Heart right ventricle (tissue), 16 donors: ENCODE results near the gene GALNS. TPM values are rescaled to one million over a fixed set of nuclear protein-coding genes. Genes with fewer than 3 reads are reported as not detected.

Experiments
- ATAC-seq, 8 donors: fragments of 200-7000 bp; cut with Tn5 transposase; one replicate each; pipeline ENCODE4 v1.9.1; 2020; ENCODE audit warnings: mild to moderate bottlenecking in 8 of 8, moderate library complexity in 8 of 8, moderate number of reproducible peaks in 1 of 8
- DNase-seq, 2 donors: peaks; one replicate each; pipeline ENCODE4 v3.0.0-alpha.2; 2020
- H3K27ac ChIP-seq, 10 donors: fragments of 200-600 bp; sonication (generic) in 2 of 10; one replicate each; pipeline versions ENCODE4 v1.5.0 to v1.8.0; 2020 to 2022; ENCODE audit warnings: mild to moderate bottlenecking in 3 of 10
- H3K27me3 ChIP-seq, 7 donors: fragments of 200-600 bp; one replicate each; pipeline ENCODE4 v1.8.0; 2021 to 2022; ENCODE audit warnings: mild to moderate bottlenecking in 2 of 7
- H3K36me3 ChIP-seq, 9 donors: fragments of 200-600 bp; sonication (generic) in 1 of 9; one replicate each; pipeline versions ENCODE4 v1.5.0 to v1.8.0; 2020 to 2022; ENCODE audit warnings: mild to moderate bottlenecking in 2 of 9
- H3K4me1 ChIP-seq, 9 donors: fragments of 200-600 bp; sonication (generic) in 1 of 9; one replicate each; pipeline versions ENCODE4 v1.5.0 to v1.8.0; 2020 to 2022; ENCODE audit warnings: mild to moderate bottlenecking in 4 of 9
- H3K4me3 ChIP-seq, 10 donors: fragments of 200-600 bp; sonication (generic) in 2 of 10; one replicate each; pipeline versions ENCODE4 v1.5.0 to v1.8.0; 2020 to 2022; ENCODE audit warnings: mild to moderate bottlenecking in 7 of 10, moderate library complexity in 2 of 10
- H3K9me3 ChIP-seq, 11 donors: fragments of 200-600 bp in 10 of 11; sonication (generic) in 2 of 11; one replicate each; pipeline versions ENCODE4 v1.5.0 to v1.8.0; 2013 to 2022; ENCODE audit warnings: mild to moderate bottlenecking in 2 of 11, control low read depth in 1 of 11, moderate library complexity in 1 of 11
- WGBS, 2 donors: extraction: QIAGEN DNeasy Blood & Tissue Kit; methylation state at CpG; one replicate each; pipeline ENCODE4 v1.1.7; 2013; ENCODE audit warnings: inconsistent platforms in 1 of 2; 5-methylcytosine and 5-hydroxymethylcytosine counted together
- intact Hi-C, 10 donors: fragments of 100-400 bp; cut with DNase I; formaldehyde crosslinking; loops; one replicate each; pipeline versions ENCODE4 v1.11.1 to v1.14.2; 2022
- polyA plus RNA-seq, 2 donors: library from polyadenylated mRNA; stranded (reverse); fragments of 200-250 nt; gene quantifications; one replicate each; pipeline ENCODE4 v1.2.3, GENCODE V29; 2013
- total RNA-seq, 10 donors: library from RNA; stranded (reverse); fragmentation: NEBNext Ultra II Directional in 3 of 10; extraction: Animal tissue kit (Norgen Biotek cat#: 25700) in 3 of 10; gene quantifications; one replicate each; pipeline versions ENCODE4 v1.2.1 to v1.2.4, GENCODE V29; 2021 to 2023
- TF ChIP-seq, protein P1 (sequence below), 9 donors: fragments of 200-600 bp; sonication (generic) in 2 of 9; IDR thresholded peaks; one replicate each; pipeline versions ENCODE4 v1.5.0 to v1.8.0; 2021 to 2022; ENCODE audit warnings: antibody characterized with exemption in 9 of 9, mild to moderate bottlenecking in 5 of 9, moderate library complexity in 1 of 9
- donor health status: Arrhythmogenic right ventricular cardiomyopathy.
- donor health status: ischemic (EF 13 %, LVEDD 7.1; RV severe dilation, severe dysfunction).
- donor health status: healthy with polysubstance abuse.
- donor health status: DM: no; HTN: yes; CAD: no.
- donor health status: DM: no; HTN: no; CAD: no.
- donor health status: ischemic (EF 25% LVEDD 6.9; RV normal size, moderate dysfunction).
- donor health status: ischemic (EF 25% LVEDD 5.7; RV mildly dilated, moderate dysfunction).
- donor health status: healthy.
- donor health status: DM: yes; HTN: yes; CAD: no.
- donor health status: Ischemic cardiomyopathy.
- donor health status: ischemic (EF 35%, LVEDD 5.7; RV mildly dilated, moderate dysfunction).
- donor health status: nonischemic (EF 11% LVEDD 7.7; RV severe dilation, severe dysfunction).
- donor health status: DM: yes; HTN: yes; CAD: no.
- donor health status: PGD.
- donor health status: ischemic (EF 29% LVEDD 5.4; RV normal size, mild dysfunction).
- donor health status: nonischemic (EF 23%, LVEDD 6.1; RV moderate dilation, normal function).

GALNS gene
- total and polyA plus RNA-seq, 12 donors = 11.5 to 18.7 (median 13.8) TPM

DNA sequence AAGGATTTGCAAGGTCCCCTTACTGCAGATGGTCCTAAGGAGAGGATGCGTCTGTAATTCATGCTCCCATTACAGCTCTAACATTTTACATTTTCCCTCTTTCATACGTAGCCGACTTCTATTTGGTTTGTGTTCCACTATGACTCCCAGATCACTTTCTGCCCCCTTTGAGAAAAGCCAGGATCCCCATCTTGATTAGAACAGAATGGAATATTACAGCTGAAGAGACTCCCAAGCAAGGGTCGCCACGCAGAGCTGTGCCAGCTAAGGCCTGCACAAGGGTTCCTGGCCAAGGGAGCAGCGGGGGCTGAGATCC is 56.5 kb downstream of the GALNS start:
- Histone ChIP-seq H3K9me3 (no peaks in the 10 kb centered on the region), H3K27ac (no peak overlapping the region), H3K4me3 (no peak overlapping the region), H3K36me3 (no peaks in the 10 kb centered on the region), H3K27me3 (peaks cover 0 to 4% (median 0%) of the 10 kb centered on the region in 7 donors), H3K4me1 (peaks cover 0 to 30% (median 15%) of the 10 kb centered on the region in 9 donors)
- intact Hi-C loops = no loop called here
- TF ChIP-seq, protein P1, sequence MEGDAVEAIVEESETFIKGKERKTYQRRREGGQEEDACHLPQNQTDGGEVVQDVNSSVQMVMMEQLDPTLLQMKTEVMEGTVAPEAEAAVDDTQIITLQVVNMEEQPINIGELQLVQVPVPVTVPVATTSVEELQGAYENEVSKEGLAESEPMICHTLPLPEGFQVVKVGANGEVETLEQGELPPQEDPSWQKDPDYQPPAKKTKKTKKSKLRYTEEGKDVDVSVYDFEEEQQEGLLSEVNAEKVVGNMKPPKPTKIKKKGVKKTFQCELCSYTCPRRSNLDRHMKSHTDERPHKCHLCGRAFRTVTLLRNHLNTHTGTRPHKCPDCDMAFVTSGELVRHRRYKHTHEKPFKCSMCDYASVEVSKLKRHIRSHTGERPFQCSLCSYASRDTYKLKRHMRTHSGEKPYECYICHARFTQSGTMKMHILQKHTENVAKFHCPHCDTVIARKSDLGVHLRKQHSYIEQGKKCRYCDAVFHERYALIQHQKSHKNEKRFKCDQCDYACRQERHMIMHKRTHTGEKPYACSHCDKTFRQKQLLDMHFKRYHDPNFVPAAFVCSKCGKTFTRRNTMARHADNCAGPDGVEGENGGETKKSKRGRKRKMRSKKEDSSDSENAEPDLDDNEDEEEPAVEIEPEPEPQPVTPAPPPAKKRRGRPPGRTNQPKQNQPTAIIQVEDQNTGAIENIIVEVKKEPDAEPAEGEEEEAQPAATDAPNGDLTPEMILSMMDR (IDR thresholded peaks at IDR 0.05) = no peak
- WGBS, 2 donors = 80 to 85% methylated on average over 6 of the region's 6 CpGs
- ATAC-seq (no peak), DNase-seq (no peak)

DNA sequence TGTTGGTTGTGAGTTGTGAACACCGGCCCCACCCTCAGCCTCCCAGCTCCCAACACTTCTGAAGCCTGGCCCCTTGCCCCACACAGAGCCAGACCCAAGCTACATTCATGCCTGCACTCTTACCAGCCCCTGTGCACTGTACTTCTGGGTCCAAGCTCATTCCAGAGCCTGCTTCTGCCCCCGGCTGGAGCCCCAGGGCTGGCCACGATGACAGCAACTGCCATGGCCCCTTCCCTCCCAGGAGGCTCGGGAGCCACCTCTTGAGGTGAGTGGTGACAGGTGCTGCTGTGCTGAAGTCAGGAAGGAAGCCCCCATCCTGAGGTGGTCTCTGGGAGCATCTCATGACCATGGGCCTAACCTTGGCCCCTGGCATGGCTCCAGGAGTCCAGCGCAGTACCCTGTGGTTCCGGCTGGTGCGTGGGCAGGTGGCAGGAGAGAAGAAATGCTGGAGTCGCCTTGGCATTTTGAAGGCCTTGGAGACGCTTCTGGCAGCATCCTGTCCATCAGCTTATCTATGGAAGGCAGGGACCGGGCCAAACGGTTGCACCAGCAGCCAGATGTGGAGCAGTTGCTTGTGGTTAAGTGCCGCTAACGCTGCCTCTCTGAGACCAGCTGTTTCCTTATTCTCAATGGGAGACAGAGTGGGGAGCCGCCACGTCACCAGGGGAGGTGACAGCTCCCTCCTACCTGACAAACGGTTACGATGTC is 57.0 kb downstream of the GALNS start:
- intact Hi-C loops = no loop called here

DNA sequence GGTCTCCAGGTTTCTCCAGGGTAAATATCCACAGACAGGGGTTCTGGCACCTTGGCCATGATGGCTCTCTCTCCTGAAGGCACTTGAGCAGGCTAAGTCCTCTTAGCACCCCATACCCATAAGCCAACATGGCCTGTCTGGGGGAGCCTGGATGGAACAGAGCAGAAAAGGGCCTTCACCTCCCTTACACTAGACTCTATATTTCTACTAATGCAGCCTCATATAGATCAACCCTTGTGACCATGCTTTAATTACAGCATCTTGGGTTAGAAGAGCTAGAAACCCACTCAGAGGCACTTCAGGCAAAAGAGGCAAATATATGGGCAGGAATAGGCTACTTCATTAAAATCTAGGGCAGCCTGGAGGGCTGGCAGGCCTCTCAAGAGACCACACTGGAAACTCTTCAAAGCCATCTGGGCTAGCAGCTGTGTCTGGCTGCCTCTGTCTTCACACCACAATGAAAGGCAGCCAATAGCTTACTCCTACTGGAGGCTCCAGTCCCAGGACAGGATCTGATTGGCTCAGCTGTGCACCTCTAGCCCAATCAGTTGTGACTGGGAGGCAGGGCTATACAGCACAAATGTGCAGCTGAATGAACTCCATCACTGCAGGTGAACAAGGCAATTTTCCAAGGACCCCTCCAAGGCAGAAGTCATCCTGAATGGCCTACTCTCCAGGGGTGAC is 57.8 kb downstream of the GALNS start:
- TF ChIP-seq, protein P1 (IDR thresholded peaks at IDR 0.05) = no peak
- Histone ChIP-seq H3K4me1 (peaks cover 0 to 18% (median 10%) of the 10 kb centered on the region in 9 donors), H3K36me3 (no peaks in the 10 kb centered on the region), H3K4me3 (no peak overlapping the region), H3K9me3 (no peaks in the 10 kb centered on the region), H3K27me3 (peaks cover 0 to 13% (median 2%) of the 10 kb centered on the region in 7 donors), H3K27ac (no peak overlapping the region)
- intact Hi-C loops = no loop called here
- ATAC-seq = no peak
- no peak for DNase-seq

More for the DNA sequence above, 57.0 kb downstream of the GALNS start:
- no peak overlapping the region for H3K27ac ChIP-seq
- DNase-seq (no peak), ATAC-seq (no peak)
- TF ChIP-seq, protein P1 (IDR thresholded peaks at IDR 0.05) = no peak
- H3K36me3 ChIP-seq = no peaks in the 10 kb centered on the region
- 71 to 74% methylated on average over 17 of the region's 17 CpGs for WGBS, 2 donors
- H3K4me1 ChIP-seq = peaks cover 0 to 25% (median 15%) of the 10 kb centered on the region in 9 donors
- H3K27me3 ChIP-seq = peaks cover 0 to 5% (median 0%) of the 10 kb centered on the region in 7 donors
- no peak overlapping the region for H3K4me3 ChIP-seq
- no peaks in the 10 kb centered on the region for H3K9me3 ChIP-seq

DNA sequence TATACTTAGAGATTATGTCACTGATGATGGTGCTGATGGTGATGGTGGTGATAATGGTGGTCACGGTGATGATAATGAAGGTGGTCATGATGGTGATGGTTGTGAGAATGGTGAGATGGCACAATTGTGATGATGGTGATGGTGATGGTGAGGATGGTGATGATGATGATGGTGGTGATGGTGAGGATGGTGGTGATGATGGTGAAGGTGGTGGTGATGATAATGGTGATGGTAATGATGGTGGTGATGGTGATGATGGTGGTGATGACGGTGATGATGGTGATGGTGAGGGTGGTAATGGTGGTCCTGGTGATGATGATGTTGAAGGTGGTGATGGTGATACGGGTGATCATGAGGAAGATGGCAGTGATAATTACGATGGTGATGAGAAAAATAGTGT is 58.7 kb downstream of the GALNS start:
- Histone ChIP-seq H3K27me3 (peaks cover 0 to 22% (median 10%) of the 10 kb centered on the region in 7 donors), H3K4me3 (no peak overlapping the region), H3K27ac (no peak overlapping the region), H3K4me1 (peaks cover 0 to 25% (median 7%) of the 10 kb centered on the region in 9 donors), H3K36me3 (no peaks in the 10 kb centered on the region), H3K9me3 (no peaks in the 10 kb centered on the region)
- no peak for DNase-seq
- TF ChIP-seq, protein P1 (IDR thresholded peaks at IDR 0.05) = no peak
- intact Hi-C loops = no loop called here
- no peak for ATAC-seq
- WGBS, 2 donors = 96 to 98% methylated on average over 4 of the region's 4 CpGs
